ENCODE measurements around the gene SLA2. TPM values are rescaled to one million over a fixed set of nuclear protein-coding genes. Genes with fewer than 3 reads are reported as not detected.

Gene SLA2
- total RNA-seq, 1 donor from 2014 or later = 0.21 TPM

DNA sequence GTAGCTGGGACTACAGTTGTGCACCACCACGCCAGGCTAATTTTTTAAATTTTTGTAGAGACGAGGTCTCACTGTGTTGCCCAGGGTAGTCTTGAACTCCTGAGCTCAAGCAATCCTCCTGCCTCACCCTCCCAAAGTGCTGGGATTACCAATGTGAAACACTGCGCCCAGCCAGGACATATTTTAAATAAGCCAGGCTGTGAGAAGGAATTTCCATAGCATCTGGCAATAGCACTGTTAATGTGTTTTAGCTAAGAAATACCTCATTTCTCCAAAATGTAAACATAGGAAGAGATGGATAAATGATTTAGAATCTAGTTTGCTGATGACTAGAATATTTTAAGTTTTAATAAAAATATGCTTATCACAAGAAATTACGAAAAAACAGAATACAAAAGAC, 27.0 kb upstream of the SLA2 start:
- Histone ChIP-seq H3K27ac (no peak overlapping the region), H3K9ac (no peak overlapping the region), H3K4me2 (no peak overlapping the region), H2AFZ (replicated peaks) (no peak overlapping the region), H3K4me3 (no peak overlapping the region), H3K36me3 (no peaks in the 10 kb centered on the region), H3F3A (ENCODE audit: low read depth) (peaks cover 17% of the 10 kb centered on the region), H3K79me2 (ENCODE audit: low read depth) (no peaks in the 10 kb centered on the region), H3K4me1 (peaks cover 4% of the 10 kb centered on the region), H3K27me3 (no peaks in the 10 kb centered on the region), H3K9me3 (ENCODE audit: low read depth) (no peaks in the 10 kb centered on the region), H4K20me1 (ENCODE audit: low read depth) (no peaks in the 10 kb centered on the region)
- DNase-seq (ENCODE audit: low spot score) = no peak
- Mint-ChIP-seq H3K4me3 (no peak overlapping the region), H3K27me3 (ENCODE audit: insufficient read depth, low read depth) (no peaks in the 10 kb centered on the region), H3K36me3 (peaks cover 6% of the 10 kb centered on the region), H3K27ac (no peak overlapping the region), H3K4me1 (peaks cover 8% of the 10 kb centered on the region), H3K9me3 (no peaks in the 10 kb centered on the region)
- TF ChIP-seq EZH2 (IDR thresholded peaks at IDR 0.05) (no peak), CTCF (IDR thresholded peaks at IDR 0.05) (no peak), EZH2phosphoT487 (IDR thresholded peaks at IDR 0.05) (no peak)

DNA sequence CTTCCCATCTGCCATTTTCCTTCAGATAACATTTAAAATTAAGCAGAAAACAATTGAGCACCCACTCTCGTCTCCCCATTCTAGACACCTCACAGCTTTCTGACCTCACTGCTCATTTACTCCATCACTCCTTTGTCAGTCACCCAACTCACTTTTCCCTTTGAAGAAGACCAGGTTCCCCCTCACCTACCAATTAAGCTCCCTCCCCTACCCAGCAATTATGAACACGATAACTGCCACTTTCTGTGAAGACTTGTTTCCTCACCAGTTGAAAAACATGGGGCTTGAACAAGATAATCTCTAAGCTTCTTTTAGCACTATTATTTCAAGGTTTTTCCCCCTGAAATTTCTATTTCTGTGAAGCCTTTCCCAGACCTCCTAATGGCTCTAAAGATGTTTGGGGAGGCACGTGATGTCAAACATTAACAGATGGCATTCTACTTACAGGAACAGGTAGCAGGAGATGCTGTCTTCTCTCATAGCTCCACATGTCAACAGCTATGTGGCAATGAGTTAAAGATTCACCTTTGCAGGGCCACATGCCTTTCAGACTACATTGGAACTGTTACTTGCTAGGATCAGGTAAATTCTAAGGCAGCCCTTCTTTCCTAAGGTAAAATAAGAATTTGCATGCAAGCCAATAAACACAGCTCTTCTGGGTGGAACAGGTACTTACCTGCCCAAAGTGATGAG, 24.8 kb upstream of the SLA2 start:
- no peak overlapping the region for H3K27ac Mint-ChIP-seq
- no peaks in the 10 kb centered on the region for H3K4me1 Mint-ChIP-seq
- no peak overlapping the region for H2AFZ ChIP-seq (replicated peaks)
- no peaks in the 10 kb centered on the region for H3K36me3 ChIP-seq
- H3K27me3 Mint-ChIP-seq (ENCODE audit: insufficient read depth, low read depth) = no peaks in the 10 kb centered on the region
- no peak overlapping the region for H3K27ac ChIP-seq
- no peak for TF ChIP-seq EZH2phosphoT487 (IDR thresholded peaks at IDR 0.05)
- no peak for TF ChIP-seq EZH2 (IDR thresholded peaks at IDR 0.05)
- no peak for TF ChIP-seq CTCF (IDR thresholded peaks at IDR 0.05)
- no peak overlapping the region for H3K4me3 ChIP-seq
- no peak overlapping the region for H3K9ac ChIP-seq
- H3K9me3 ChIP-seq (ENCODE audit: low read depth) = no peaks in the 10 kb centered on the region
- H3K27me3 ChIP-seq = no peaks in the 10 kb centered on the region
- no peak for DNase-seq (ENCODE audit: low spot score)
- no peaks in the 10 kb centered on the region for H4K20me1 ChIP-seq (ENCODE audit: low read depth)
- H3K79me2 ChIP-seq (ENCODE audit: low read depth) = no peaks in the 10 kb centered on the region
- peaks cover 4% of the 10 kb centered on the region for H3K36me3 Mint-ChIP-seq
- peaks cover 5% of the 10 kb centered on the region for H3F3A ChIP-seq (ENCODE audit: low read depth)
- H3K4me1 ChIP-seq = no peaks in the 10 kb centered on the region
- H3K4me3 Mint-ChIP-seq = no peak overlapping the region
- no peaks in the 10 kb centered on the region for H3K9me3 Mint-ChIP-seq
- no peak overlapping the region for H3K4me2 ChIP-seq

- peaks cover 6% of the 10 kb centered on the region for H3K36me3 Mint-ChIP-seq
- no peaks in the 10 kb centered on the region for H3K36me3 ChIP-seq
- TF ChIP-seq EZH2 (IDR thresholded peaks at IDR 0.05) (no peak), EZH2phosphoT487 (IDR thresholded peaks at IDR 0.05) (no peak), CTCF (IDR thresholded peaks at IDR 0.05) (peak; percentile 17)
- no peak overlapping the region for H3K4me3 ChIP-seq
- H3K4me1 ChIP-seq = no peaks in the 10 kb centered on the region
- no peaks in the 10 kb centered on the region for H3K27me3 Mint-ChIP-seq (ENCODE audit: insufficient read depth, low read depth)
- no peak overlapping the region for H3K4me3 Mint-ChIP-seq
- no peak overlapping the region for H3K4me2 ChIP-seq
- no peaks in the 10 kb centered on the region for H3K79me2 ChIP-seq (ENCODE audit: low read depth)
- no peak overlapping the region for H3K27ac ChIP-seq
- no peaks in the 10 kb centered on the region for H4K20me1 ChIP-seq (ENCODE audit: low read depth)
- DNase-seq (ENCODE audit: low spot score) = no peak
- H3K9ac ChIP-seq = no peak overlapping the region
- no peaks in the 10 kb centered on the region for H3K27me3 ChIP-seq
- no peaks in the 10 kb centered on the region for H3K4me1 Mint-ChIP-seq
- H2AFZ ChIP-seq (replicated peaks) = no peak overlapping the region
- H3K9me3 Mint-ChIP-seq = no peaks in the 10 kb centered on the region
- H3K27ac Mint-ChIP-seq = no peak overlapping the region
- H3F3A ChIP-seq (ENCODE audit: low read depth) = peaks cover 5% of the 10 kb centered on the region
- H3K9me3 ChIP-seq (ENCODE audit: low read depth) = no peaks in the 10 kb centered on the region
Measured at GRCh38 chr20:36666181-36666740, 20.3 kb upstream of the SLA2 start.
